OCI-LY3 (cell line): Measurements from ENCODE around the gene KRTAP7-1.

Experiments used
- H2AFZ ChIP-seq: fragments of 200-600, 300-600 bp; shearing (Covaris generic); 2 replicates; pipeline ENCODE4 v1.6.0; 2014; ENCODE audit warnings: antibody characterized with exemption, low read depth, low read length
- H3K27ac ChIP-seq: fragments of 200-600, 300-600 bp; sonication (generic); 2 replicates; pipeline ENCODE4 v1.5.1; 2014; ENCODE audit warnings: mild to moderate bottlenecking, low read length, moderate library complexity, mixed read lengths
- H3K27me3 ChIP-seq: fragments of 200-600, 300-600 bp; sonication (generic); 2 replicates; pipeline ENCODE4 v1.6.1; 2014; ENCODE audit warnings: low read depth, low read length, mixed read lengths
- H3K36me3 ChIP-seq: fragments of 200-600, 300-600 bp; sonication (generic); replicated peaks from 2 replicates; pipeline ENCODE3; 2014; ENCODE audit warnings: low read depth, low read length, mixed read lengths
- H3K4me1 ChIP-seq: fragments of 300-600, 200-600 bp; sonication (generic); 2 replicates; pipeline ENCODE4 v1.6.1; 2014; ENCODE audit warnings: low read length, mixed read lengths
- H3K4me2 ChIP-seq: fragments of 200-600, 300-600 bp; sonication (generic); 2 replicates; pipeline ENCODE4 v1.6.1; 2014; ENCODE audit warnings: low read length, mixed read lengths
- H3K4me3 ChIP-seq: fragments of 300-600, 200-600 bp; sonication (generic); 2 replicates; pipeline ENCODE4 v1.5.1; 2014; ENCODE audit warnings: antibody characterized with exemption, mild to moderate bottlenecking, low read length, moderate library complexity
- H3K79me2 ChIP-seq: fragments of 300-600, 200-600 bp; shearing (Covaris generic); 2 replicates; pipeline ENCODE4 v1.6.1; 2014; ENCODE audit warnings: mild to moderate bottlenecking, low read length, mixed read lengths
- H3K9ac ChIP-seq: fragments of 300-600, 200-600 bp; shearing (Covaris generic); 2 replicates; pipeline ENCODE4 v1.6.0; 2014; ENCODE audit warnings: mild to moderate bottlenecking, low read length, moderate library complexity
- H3K9me3 ChIP-seq: fragments of 200-600, 300-600 bp; shearing (Covaris generic); 2 replicates; pipeline ENCODE4 v1.6.1; 2014; ENCODE audit warnings: low read length, mixed read lengths; ENCODE audit not compliant: insufficient read depth
- H4K20me1 ChIP-seq: fragments of 200-600, 300-600 bp; sonication (generic); 2 replicates; pipeline ENCODE4 v1.6.1; 2016; ENCODE audit warnings: low read length, mixed read lengths; ENCODE audit not compliant: insufficient read depth
- EZH2phosphoT487 ChIP-seq: fragments of 200-600 bp; shearing (Covaris generic); IDR thresholded peaks from 2 replicates; pipeline ENCODE4 v1.6.1; 2018; ENCODE audit warnings: antibody characterized with exemption, mixed run types, low read depth
- TF ChIP-seq, protein P1 (sequence below): fragments of 200-600, 300-600 bp; sonication (generic); IDR thresholded peaks from 2 replicates; pipeline ENCODE4 v1.5.1; 2014; ENCODE audit warnings: antibody characterized with exemption, low read length, low read depth

KRTAP7-1 gene, protein sequence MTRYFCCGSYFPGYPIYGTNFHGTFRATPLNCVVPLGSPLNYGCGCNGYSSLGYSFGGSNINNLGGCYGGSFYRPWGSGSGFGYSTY

DNA sequence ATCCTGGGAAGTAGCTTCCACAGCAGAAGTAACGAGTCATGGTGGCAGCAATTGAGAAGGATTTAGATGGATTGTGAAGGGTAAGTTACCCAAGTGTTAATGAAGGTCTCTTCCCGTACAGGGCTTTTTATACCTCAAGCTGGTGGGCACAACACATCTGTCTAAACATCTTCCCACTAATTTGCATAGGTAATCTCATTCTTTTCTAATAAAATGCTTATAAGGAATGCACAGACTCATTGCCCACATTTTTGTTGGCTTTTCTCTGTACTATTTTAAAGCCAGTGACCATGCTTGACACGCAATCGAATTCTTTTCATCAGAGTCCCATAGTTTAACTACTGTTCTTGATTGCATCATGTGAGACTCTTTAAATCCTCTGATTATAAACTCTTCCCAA, at the start of gene KRTAP7-1:
Gene KRTAP7-1 (minus strand): TSS at position 101 of the 400 bp plus-strand sequence. CDS start 61 bp downstream, at position 40.
- Histone ChIP-seq H3K4me1 (no peaks in the 10 kb centered on the region), H3K9me3 (no peaks in the 10 kb centered on the region), H3K27ac (no peak within 1 kb of the TSS), H3K4me2 (no peak within 1 kb of the TSS), H3K79me2 (no peaks in the 10 kb centered on the region), H4K20me1 (no peaks in the 10 kb centered on the region), H3K36me3 (no peaks in the 10 kb centered on the region), H2AFZ (no peak within 1 kb of the TSS), H3K9ac (no peak within 1 kb of the TSS), H3K27me3 (no peaks in the 10 kb centered on the region; the same call in 1 of the 2 replicates), H3K4me3 (no peak within 1 kb of the TSS)
- no peak for TF ChIP-seq EZH2phosphoT487
- TF ChIP-seq, protein P1, sequence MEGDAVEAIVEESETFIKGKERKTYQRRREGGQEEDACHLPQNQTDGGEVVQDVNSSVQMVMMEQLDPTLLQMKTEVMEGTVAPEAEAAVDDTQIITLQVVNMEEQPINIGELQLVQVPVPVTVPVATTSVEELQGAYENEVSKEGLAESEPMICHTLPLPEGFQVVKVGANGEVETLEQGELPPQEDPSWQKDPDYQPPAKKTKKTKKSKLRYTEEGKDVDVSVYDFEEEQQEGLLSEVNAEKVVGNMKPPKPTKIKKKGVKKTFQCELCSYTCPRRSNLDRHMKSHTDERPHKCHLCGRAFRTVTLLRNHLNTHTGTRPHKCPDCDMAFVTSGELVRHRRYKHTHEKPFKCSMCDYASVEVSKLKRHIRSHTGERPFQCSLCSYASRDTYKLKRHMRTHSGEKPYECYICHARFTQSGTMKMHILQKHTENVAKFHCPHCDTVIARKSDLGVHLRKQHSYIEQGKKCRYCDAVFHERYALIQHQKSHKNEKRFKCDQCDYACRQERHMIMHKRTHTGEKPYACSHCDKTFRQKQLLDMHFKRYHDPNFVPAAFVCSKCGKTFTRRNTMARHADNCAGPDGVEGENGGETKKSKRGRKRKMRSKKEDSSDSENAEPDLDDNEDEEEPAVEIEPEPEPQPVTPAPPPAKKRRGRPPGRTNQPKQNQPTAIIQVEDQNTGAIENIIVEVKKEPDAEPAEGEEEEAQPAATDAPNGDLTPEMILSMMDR, result no peak

DNA sequence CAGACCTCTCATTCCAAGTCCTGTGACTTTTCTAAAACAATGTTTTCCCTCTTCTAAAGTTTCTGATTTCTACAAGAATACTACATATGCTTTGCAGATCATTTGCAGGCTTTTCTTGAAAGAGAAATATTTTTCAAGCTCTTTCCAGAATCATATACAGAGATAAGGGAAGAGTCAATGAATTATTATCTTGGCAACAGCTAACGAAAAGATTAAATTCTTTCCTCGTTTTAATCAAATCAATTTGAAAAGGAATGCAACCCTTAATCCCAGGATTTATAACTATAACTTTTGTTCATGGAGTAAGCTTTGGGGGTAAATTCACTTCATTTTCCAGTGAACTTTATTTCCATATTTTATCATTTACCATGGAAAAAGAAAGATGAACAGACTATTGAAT, 45.0 kb upstream of the KRTAP7-1 start:
- Histone ChIP-seq H3K27me3 (no peaks in the 10 kb centered on the region), H3K4me2 (no peak overlapping the region), H4K20me1 (no peaks in the 10 kb centered on the region), H3K4me3 (no peak overlapping the region), H3K36me3 (no peaks in the 10 kb centered on the region), H3K27ac (no peak overlapping the region), H3K79me2 (no peaks in the 10 kb centered on the region), H3K4me1 (no peaks in the 10 kb centered on the region), H3K9me3 (no peaks in the 10 kb centered on the region), H2AFZ (no peak overlapping the region), H3K9ac (no peak overlapping the region)
- TF ChIP-seq, protein P1, result no peak
- TF ChIP-seq EZH2phosphoT487, result no peak

DNA sequence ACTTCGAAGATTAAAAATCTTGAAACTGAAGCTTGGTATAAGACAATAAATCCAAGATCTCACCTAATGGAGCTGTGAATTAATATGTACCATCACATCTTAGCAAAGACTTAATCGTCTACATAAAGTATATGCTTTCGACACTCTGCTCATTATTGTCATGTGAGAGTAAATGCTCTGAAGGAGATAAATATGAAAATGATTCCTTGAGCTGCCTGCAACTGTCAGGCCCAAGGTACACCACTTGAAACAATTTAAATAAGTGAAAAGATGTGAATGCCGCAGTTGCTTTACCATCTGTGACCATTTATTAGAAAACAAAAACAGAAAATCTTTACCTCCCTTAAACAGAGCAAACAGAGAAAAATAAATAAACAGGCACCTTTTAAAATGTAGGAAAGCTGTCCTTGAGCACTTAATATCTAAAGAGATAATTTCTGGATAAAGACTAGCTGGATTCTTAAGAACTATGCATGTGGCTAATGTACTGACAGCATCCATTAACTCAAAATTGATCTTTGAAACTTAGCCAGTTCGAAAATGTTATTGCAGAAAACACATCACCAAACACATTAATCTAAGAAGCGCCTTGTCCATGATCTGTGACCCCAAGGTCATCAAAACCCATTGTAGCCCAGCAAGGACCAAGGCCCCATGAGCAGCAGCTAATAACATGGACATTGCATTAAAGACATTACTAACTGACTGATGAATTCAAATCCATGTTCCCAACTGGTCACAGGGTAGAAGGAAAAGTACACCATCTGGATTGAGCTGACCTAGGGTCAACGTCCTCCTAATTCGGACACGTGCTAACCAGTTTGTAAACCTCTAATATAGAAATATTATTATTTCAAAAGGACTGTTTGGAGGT, 18.3 kb upstream of the KRTAP7-1 start:
- no peak overlapping the region for H3K27ac ChIP-seq
- TF ChIP-seq EZH2phosphoT487, result no peak
- TF ChIP-seq, protein P1, result no peak
- no peaks in the 10 kb centered on the region for H3K27me3 ChIP-seq
- no peak overlapping the region for H3K9ac ChIP-seq
- no peak overlapping the region for H2AFZ ChIP-seq
- H3K4me3 ChIP-seq, result no peak overlapping the region
- no peaks in the 10 kb centered on the region for H3K4me1 ChIP-seq
- H3K9me3 ChIP-seq, result no peaks in the 10 kb centered on the region
- no peaks in the 10 kb centered on the region for H4K20me1 ChIP-seq
- no peak overlapping the region for H3K4me2 ChIP-seq
- no peaks in the 10 kb centered on the region for H3K36me3 ChIP-seq
- H3K79me2 ChIP-seq, result no peaks in the 10 kb centered on the region

DNA sequence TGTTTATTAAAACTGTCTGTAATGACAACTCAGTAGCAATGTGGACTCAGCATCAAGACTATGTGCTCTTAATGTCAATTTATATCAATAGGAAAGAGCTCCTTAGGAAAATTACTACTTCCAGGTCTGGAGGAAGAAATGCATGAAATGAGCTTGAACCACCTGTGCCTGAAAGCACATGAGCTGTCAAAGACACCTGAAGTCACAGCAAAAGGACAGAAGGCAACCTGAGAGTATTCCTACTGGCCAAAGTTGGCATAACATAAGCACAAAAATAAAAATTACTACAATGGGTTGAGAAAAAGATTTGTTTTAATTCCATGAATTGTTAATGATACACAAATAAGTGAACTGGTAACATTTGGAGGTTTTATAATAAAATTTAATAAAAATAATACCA, 13.4 kb upstream of the KRTAP7-1 start:
- Histone ChIP-seq H3K4me1 (no peaks in the 10 kb centered on the region), H3K4me3 (no peak overlapping the region), H3K79me2 (no peaks in the 10 kb centered on the region), H4K20me1 (no peaks in the 10 kb centered on the region), H3K4me2 (no peak overlapping the region), H3K27me3 (no peaks in the 10 kb centered on the region), H3K9me3 (no peaks in the 10 kb centered on the region), H3K9ac (no peak overlapping the region), H3K36me3 (no peaks in the 10 kb centered on the region), H3K27ac (no peak overlapping the region), H2AFZ (no peak overlapping the region)
- TF ChIP-seq, protein P1, result no peak
- no peak for TF ChIP-seq EZH2phosphoT487
